Testis (tissue), 2 donors: ENCODE measurements around the gene HAGH.

Source experiments
- CTCF ChIP-seq, 3 experiments: fragments of 450-650 bp in 2 of 3; fragments of 200-600 bp in 1 of 3; sonication (generic) in 1 of 3; IDR thresholded peaks; one replicate each; pipeline ENCODE4 v1.5.1; 2016 to 2019; ENCODE audit warnings: antibody characterized with exemption in 3 of 3, mild to moderate bottlenecking in 2 of 3, moderate library complexity in 1 of 3
- POLR2A ChIP-seq: fragments of 450-650 bp; IDR thresholded peaks from one replicate; pipeline ENCODE4 v1.6.1; 2017; ENCODE audit warnings: antibody characterized with exemption, mild to moderate bottlenecking, moderate library complexity

DNA sequence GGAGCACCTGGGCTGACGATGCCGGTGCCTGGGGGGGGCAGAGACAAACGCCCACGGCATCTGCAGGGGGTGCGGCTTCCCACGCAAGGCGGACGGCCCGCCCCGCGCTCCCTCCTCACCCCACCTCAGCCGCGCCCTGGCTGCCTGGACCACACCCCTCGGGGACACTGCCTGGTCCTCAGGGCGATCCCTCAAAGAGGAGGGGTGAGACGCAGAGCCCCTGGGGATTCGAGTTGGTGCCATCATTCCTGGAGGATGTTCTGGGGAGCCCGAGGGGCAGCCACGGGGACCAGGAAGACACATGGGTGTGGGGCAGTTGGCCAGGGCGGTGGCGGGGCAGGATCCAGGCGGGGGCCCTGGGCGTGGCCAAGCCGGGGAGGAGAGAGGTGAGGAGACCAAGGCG is 37.0 kb downstream of the HAGH start:
- TF ChIP-seq CTCF (IDR thresholded peaks at IDR 0.05), result no peak
- no peak for TF ChIP-seq POLR2A
